Gastrocnemius medialis (tissue), 4 donors: ENCODE results near the gene TNFAIP8. TPM values are rescaled to one million over a fixed set of nuclear protein-coding genes. Genes with fewer than 3 reads are reported as not detected.
"Not testable (repeated sequence)": the region's sequence is repeated elsewhere in the genome, so short reads cannot be mapped to it uniquely, and the experiment has no call there.

Experiments used
- ATAC-seq, 2 donors: fragments of 150-250 bp; one replicate each; pipeline ENCODE4 v1.9.1; 2016
- DNase-seq, 2 donors: peaks; one replicate each; pipeline ENCODE4 v3.0.0-alpha.2; 2019
- H3K27ac ChIP-seq, 4 donors: fragments of 200-600 bp; sonication (generic); 1 replicate in 1 of 4; 2 replicates in 3 of 4; pipeline ENCODE4 v1.5.1; 2016 to 2018; ENCODE audit warnings: mild to moderate bottlenecking in 2 of 4, moderate library complexity in 1 of 4
- H3K27me3 ChIP-seq, 3 donors: fragments of 200-600 bp; sonication (generic) in 2 of 3; 1 replicate in 1 of 3; 2 replicates in 2 of 3; pipeline versions ENCODE4 v1.5.1 to v1.6.0; 2016 to 2019; ENCODE audit warnings: mild to moderate bottlenecking in 1 of 3, moderate library complexity in 1 of 3
- H3K36me3 ChIP-seq, 2 donors: fragments of 200-600 bp; sonication (generic) in 1 of 2; one replicate each; pipeline ENCODE4 v1.5.1; 2017 to 2018
- H3K4me1 ChIP-seq, 2 donors: fragments of 200-600 bp; sonication (generic) in 1 of 2; one replicate each; pipeline ENCODE4 v1.5.1; 2016 to 2017; ENCODE audit warnings: mild to moderate bottlenecking in 2 of 2
- H3K4me3 ChIP-seq, 4 donors: fragments of 200-600 bp; sonication (generic) in 3 of 4; 1 replicate in 1 of 4; 2 replicates in 3 of 4; pipeline ENCODE4 v1.5.1; 2016 to 2019; ENCODE audit warnings: mild to moderate bottlenecking in 2 of 4
- H3K9me3 ChIP-seq, 3 donors: fragments of 200-600 bp; sonication (generic) in 2 of 3; 1 replicate in 1 of 3; 2 replicates in 2 of 3; pipeline ENCODE4 v1.5.1; 2016 to 2019
- CTCF ChIP-seq, 5 experiments: fragments of 450-650 bp in 3 of 5; fragments of 200-600 bp in 2 of 5; sonication (generic) in 2 of 5; IDR thresholded peaks in 4 of 5; conservative IDR thresholded peaks in 1 of 5; 1 replicate in 4 of 5; 2 replicates in 1 of 5; pipeline ENCODE4 v1.5.1; 2016 to 2019; ENCODE audit warnings: antibody characterized with exemption in 5 of 5, mild to moderate bottlenecking in 3 of 5, moderate library complexity in 3 of 5
- POLR2A ChIP-seq, 2 donors: fragments of 450-650 bp; IDR thresholded peaks; one replicate each; pipeline ENCODE4 v1.6.1; 2017; ENCODE audit warnings: antibody characterized with exemption in 2 of 2, mild to moderate bottlenecking in 2 of 2, moderate library complexity in 2 of 2
- in situ Hi-C, 4 donors: fragments of 200-750 bp; cut with MboI; loops; one replicate each; pipeline versions ENCODE4 v1.15.0 to v1.8.0; 2017; ENCODE audit warnings: low sequenced_read_pairs in 4 of 4
- intact Hi-C: fragments of 100-400 bp; cut with DNase I; formaldehyde crosslinking; loops from one replicate; pipeline ENCODE4 v1.15.1; 2023; ENCODE audit warnings: low total_unique reads
- total RNA-seq, 4 donors: library from RNA; depleted of rRNA; stranded (reverse); fragments of >200 nt; gene quantifications; one replicate each; pipeline versions ENCODE4 v1.1.0 to v1.2.3, GENCODE V29; 2016

Gene TNFAIP8
- total RNA-seq, 4 donors from 2014 or later: 0.20 to 5.8 (median 2.0) TPM

- Histone ChIP-seq H3K4me3 (no peak overlapping the region), H3K36me3 (no peaks in the 10 kb centered on the region), H3K4me1 (no peaks in the 10 kb centered on the region), H3K27ac (no peak overlapping the region), H3K9me3 (no peaks in the 10 kb centered on the region), H3K27me3 (no peaks in the 10 kb centered on the region)
- ATAC-seq (no peak), DNase-seq (peak in 1 of 2 donors; percentile 21)
- in situ Hi-C loops (no loop called here), intact Hi-C loops (no loop called here)
- no peak for TF ChIP-seq POLR2A (IDR thresholded peaks at IDR 0.05)
- TF ChIP-seq CTCF (IDR thresholded peaks at IDR 0.05 in 4 of 5, conservative IDR thresholded peaks at IDR 0.05 in 1 of 5): peak in 1 of 5 experiments; percentile 21
These were observed 79.8 kb downstream of the TNFAIP8 start for GRCh38 chr5:119435436-119436132.

- intact Hi-C loops: not testable (repeated sequence)
These were observed 82.2 kb downstream of the TNFAIP8 start for GRCh38 chr5:119437785-119438586.

GRCh38 chr5:119438587-119438917, 82.7 kb downstream of the TNFAIP8 start:
- intact Hi-C loops: not testable (repeated sequence)

More at GRCh38 chr5:119437785-119438586, 82.2 kb downstream of the TNFAIP8 start:
- H3K4me3 ChIP-seq, in situ Hi-C loops, H3K36me3 ChIP-seq, H3K4me1 ChIP-seq, DNase-seq, H3K27me3 ChIP-seq, ATAC-seq, H3K9me3 ChIP-seq, H3K27ac ChIP-seq: not testable (repeated sequence)

GRCh38 chr5:119439140-119439631, 83.4 kb downstream of the TNFAIP8 start:
- intact Hi-C loops (no loop called here), in situ Hi-C loops (no loop called here)
- H3K4me3 ChIP-seq: no peak overlapping the region
- no peaks in the 10 kb centered on the region for H3K36me3 ChIP-seq
- no peak for TF ChIP-seq CTCF (IDR thresholded peaks at IDR 0.05 in 4 of 5, conservative IDR thresholded peaks at IDR 0.05 in 1 of 5)
- no peak for TF ChIP-seq POLR2A (IDR thresholded peaks at IDR 0.05)
- no peak for DNase-seq
- H3K4me1 ChIP-seq: no peaks in the 10 kb centered on the region
- no peak overlapping the region for H3K27ac ChIP-seq
- no peaks in the 10 kb centered on the region for H3K27me3 ChIP-seq
- no peak for ATAC-seq
- H3K9me3 ChIP-seq: no peaks in the 10 kb centered on the region

More at GRCh38 chr5:119438587-119438917, 82.7 kb downstream of the TNFAIP8 start:
- H3K4me1 ChIP-seq, in situ Hi-C loops, H3K36me3 ChIP-seq, H3K4me3 ChIP-seq, H3K27me3 ChIP-seq, DNase-seq, ATAC-seq, H3K9me3 ChIP-seq, H3K27ac ChIP-seq: not testable (repeated sequence)

GRCh38 chr5:119439632-119440031, 83.8 kb downstream of the TNFAIP8 start:
- intact Hi-C loops, H3K4me3 ChIP-seq, in situ Hi-C loops: not testable (repeated sequence)

GRCh38 chr5:119444643-119445042, 88.8 kb downstream of the TNFAIP8 start:
- H3K9me3 ChIP-seq, H3K27me3 ChIP-seq, intact Hi-C loops, H3K36me3 ChIP-seq, in situ Hi-C loops, H3K27ac ChIP-seq, DNase-seq, H3K4me3 ChIP-seq, ATAC-seq, H3K4me1 ChIP-seq: not testable (repeated sequence)

More at GRCh38 chr5:119439632-119440031, 83.8 kb downstream of the TNFAIP8 start:
- not testable (repeated sequence) for H3K36me3 ChIP-seq, H3K4me1 ChIP-seq, H3K9me3 ChIP-seq, DNase-seq, ATAC-seq, H3K27ac ChIP-seq, H3K27me3 ChIP-seq
